COLO829 (cell line): ENCODE data around the gene ECHDC1.
A peak's percentile ranks its signal among the peaks of the same experiment; 100 is the strongest.
"Not testable (repeated sequence)": the region's sequence is repeated elsewhere in the genome, so short reads cannot be mapped to it uniquely, and the experiment has no call there.

Source experiments
- DNase-seq: peaks from one replicate; pipeline ENCODE4 v3.0.0; 2012; ENCODE audit warnings: low spot score

The ECHDC1 gene, protein sequence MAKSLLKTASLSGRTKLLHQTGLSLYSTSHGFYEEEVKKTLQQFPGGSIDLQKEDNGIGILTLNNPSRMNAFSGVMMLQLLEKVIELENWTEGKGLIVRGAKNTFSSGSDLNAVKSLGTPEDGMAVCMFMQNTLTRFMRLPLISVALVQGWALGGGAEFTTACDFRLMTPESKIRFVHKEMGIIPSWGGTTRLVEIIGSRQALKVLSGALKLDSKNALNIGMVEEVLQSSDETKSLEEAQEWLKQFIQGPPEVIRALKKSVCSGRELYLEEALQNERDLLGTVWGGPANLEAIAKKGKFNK

GRCh38 chr6:127342946-127343808, at the start of gene ECHDC1:
TSS of gene ECHDC1 (minus strand) at chr6:127343609. CDS start at chr6:127331028, 12,581 bp downstream.
- DNase-seq: peak; percentile 40

GRCh38 chr6:127392301-127392700, 48.9 kb upstream of the ECHDC1 start:
- DNase-seq: no peak

DNA sequence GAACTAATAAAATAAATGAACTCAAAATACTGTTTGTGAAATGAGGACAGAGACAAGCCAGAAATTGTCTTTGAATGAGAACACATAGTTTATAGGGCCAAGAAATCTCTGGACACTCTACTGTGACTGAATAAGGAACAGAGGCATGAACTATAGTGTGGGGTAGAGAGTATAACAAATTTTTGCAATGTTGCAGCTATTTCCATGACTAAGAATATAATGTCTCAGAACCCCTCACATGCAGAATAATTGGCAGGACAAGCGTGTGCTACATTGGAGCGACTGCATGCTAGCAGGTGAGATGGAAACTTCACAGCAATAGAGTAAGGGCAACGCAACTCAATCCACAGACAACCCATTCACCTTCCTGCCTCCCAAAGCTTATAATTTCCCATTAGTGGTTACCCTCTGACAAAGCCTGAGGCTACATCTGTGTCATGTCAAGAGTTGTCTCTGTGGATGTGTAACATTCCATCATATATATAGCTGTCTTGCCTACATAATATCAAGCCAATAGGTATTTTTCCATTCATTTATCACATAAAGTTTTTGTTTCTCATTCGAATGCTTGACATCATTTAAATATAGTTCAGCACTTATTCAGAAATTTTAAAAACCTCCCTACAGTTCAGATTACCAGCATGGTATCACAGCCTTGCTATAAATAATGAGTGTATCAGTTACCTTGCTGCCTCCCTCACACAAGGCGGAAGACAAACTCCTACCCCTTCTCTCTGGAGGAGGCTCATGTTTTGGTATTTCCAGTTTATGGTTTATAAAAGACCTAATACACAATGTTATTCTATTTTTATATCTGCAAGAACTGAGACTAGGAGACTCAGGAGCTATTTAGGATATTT, 47.9 kb upstream of the ECHDC1 start:
- DNase-seq: no peak

DNA sequence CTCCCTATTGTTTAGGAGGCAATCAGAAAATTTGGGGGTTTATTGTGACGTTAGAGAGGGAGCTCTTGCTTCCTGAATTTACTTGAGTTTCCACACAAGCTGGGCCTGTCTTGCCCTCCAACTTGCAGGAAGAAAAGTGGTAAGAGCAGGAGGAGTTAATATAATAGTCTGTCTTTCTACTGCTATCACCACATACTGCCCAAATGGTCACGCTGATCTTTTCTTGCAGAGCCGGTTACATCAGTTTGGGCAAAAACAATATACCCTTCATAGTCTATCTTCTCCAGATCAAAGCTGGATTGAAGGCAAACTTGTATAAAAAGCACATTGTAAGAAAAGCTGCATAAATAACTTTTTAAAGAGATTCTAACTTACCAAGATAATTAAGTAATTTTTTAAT, 46.3 kb upstream of the ECHDC1 start:
- DNase-seq: peak; percentile 53

- no peak for DNase-seq
Measured at GRCh38 chr6:127385668-127386430, 42.4 kb upstream of the ECHDC1 start.

DNA sequence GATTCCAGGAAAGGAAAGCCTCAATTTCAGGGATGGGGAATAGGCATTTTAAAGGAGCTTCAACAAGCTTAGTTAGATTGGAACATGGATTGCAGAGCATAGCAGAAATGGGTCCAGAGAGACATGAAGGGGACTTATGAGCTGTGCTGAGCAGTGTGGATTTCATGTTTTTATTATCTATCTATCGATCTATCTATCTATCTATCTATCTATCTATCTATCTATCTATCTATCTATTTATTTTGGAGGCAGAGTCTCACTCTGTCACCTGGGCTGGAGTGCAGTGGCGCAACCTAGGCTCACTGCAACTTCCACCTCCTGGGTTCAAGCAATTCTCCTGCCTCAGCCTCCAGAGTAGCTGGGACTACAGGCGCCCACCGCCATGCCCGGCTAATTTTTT, 41.4 kb upstream of the ECHDC1 start:
- DNase-seq: not testable (repeated sequence)

DNA sequence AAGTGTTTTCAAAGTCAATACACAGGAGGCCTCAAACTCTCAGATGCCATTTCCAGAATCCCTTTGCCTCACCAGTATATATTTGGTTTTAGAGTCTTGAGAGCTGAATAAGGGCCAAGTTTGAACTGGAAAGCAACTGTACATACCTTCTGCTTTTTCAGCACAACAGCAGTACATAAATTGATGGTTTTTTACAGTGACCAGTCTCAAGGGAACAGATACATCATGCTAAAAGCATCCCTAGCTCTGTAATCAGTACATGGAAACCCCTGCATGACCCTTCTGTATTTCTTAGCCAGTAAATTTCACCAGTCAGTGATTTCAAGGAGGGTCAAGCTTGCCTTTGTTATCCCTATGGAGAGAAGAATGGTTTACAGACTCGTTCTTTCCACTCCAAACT, 40.6 kb upstream of the ECHDC1 start:
- DNase-seq: no peak

DNA sequence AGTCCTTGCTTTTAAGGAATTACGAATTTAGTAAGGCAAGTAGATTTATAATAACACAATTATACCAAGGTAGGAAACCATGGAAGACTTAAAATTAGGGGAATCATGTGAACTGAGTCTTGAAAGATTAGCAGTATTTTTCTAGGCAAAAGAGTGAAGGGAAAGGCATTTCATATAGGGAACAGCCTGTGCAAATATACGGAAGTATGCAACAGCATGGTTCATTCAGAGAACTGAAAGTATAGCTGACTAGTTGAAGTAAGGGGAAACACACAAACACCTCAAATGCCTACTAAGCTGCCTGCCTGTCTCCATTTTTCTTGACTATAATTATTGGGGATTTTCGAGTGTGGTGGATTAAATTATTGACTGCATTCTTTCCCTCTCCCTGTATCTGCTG, 39.0 kb upstream of the ECHDC1 start:
- DNase-seq: no peak

DNA sequence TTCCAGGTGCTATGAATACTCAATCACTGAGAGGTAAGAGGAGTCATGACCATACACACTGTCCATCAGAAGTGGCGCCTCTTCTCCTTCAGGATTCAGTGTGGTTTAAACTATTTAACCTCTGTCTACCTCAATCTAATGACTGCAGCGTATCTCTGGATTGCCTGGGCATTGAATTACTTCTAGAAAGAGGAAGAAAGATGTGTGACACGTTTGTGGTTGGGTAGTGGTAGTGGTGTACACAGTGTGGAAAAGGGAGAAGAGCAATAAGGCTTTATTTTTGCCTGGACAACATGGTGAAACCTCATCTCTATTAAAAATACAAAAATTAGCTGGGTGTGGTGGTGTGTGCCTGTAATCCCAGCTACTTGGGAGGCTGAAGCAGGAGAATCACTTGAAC, 38.0 kb upstream of the ECHDC1 start:
- DNase-seq: no peak

DNA sequence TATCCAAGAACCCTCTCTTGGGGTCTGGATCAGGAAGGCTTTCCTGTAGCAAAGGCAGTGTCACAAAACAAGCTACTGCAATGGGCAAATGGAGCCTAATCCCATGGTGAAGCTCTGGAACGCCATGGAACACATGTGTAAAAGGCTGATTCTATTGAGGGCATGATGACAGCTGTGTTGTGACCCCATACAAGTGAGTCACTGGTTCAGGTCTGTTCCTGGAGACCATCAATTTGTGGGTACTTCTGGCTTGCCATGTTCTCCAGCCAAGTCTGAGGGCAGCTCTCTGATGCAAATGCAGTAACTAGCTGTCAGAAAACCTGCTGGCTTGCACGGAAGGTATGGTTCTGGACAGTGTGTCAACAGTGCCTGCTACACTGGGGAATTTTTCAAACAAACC, 33.3 kb upstream of the ECHDC1 start:
- DNase-seq: no peak

- DNase-seq: no peak
Measured at GRCh38 chr6:127367023-127367375, 23.6 kb upstream of the ECHDC1 start.

DNA sequence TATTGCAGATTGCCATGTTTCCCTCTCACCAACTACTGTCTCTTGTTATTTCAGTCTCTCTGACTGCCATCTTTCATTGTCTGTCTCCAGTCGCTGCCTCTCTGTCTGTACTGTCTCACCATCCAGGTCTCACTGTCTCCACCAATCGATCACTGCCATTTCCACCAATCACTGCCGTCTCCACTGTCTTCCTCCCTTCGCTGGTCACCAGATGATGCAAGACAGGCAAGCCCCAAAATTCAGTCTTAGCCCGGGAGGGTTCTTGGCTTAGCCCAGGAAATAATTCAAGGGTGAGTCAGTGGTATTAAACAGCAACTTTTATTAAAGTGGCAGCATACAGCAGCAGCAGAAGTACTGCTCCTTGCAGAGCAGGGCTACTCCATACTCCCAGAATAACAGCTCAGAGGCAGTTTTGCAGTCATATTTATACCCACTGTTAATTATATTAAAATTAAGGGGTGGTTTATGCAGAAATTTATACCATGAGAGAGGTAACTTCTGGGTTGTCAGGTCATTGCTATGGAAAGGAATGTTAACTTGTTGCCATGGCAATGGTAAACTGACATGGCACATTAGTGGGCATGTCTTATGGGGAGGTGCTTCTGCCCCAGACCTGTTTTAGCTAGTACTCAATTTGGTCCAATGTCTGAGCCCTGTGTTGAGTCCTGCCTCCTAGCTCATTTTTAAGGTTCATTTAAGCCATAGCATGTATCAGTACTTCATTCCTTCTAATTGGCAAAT, 23.0 kb upstream of the ECHDC1 start:
- DNase-seq: peak; percentile 35

- DNase-seq: no peak
Measured at GRCh38 chr6:127365874-127366273, 22.5 kb upstream of the ECHDC1 start.

GRCh38 chr6:127352524-127352923, 9.1 kb upstream of the ECHDC1 start:
- DNase-seq: no peak

DNA sequence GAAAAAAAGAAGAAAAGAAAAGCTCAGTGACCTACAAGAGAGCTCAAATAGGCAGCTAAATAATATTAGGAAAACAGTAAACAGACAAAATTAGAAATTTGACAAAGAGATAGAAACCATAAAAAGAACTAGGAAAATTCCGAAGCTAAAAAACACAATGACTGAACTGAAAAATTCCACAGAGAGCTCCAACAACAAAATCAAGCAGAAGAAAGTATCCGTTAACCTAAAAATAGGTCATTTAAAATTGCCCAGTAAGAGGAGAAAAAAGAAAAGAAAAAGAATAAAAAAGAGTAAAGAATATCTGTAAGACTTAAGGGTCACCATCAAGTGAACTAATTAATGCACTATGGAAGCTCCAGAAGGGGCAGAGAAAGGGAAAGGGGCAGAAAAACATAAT, 6.6 kb upstream of the ECHDC1 start:
- DNase-seq: no peak

- no peak for DNase-seq
Measured at GRCh38 chr6:127348028-127348661, 4.7 kb upstream of the ECHDC1 start.

- no peak for DNase-seq
Measured at GRCh38 chr6:127347178-127347577, 3.8 kb upstream of the ECHDC1 start.

GRCh38 chr6:127345521-127345920, 2.1 kb upstream of the ECHDC1 start:
- no peak for DNase-seq

GRCh38 chr6:127343809-127344659, 625 bp upstream of the ECHDC1 start:
- no peak for DNase-seq
